Anterior cingulate cortex (tissue), 58 donors: ENCODE data around the gene ZW10.
"Not testable (repeated sequence)": the region's sequence is repeated elsewhere in the genome, so short reads cannot be mapped to it uniquely, and the experiment has no call there.

ENCODE experiments used
- DNase-seq, 58 donors: peaks; one replicate each; lab custom pipeline; 2025; lab: John Stamatoyannopoulos, UW

ZW10 gene

GRCh38 chr11:113705871-113706655 lies 67.4 kb downstream of the ZW10 start, which contains the start of gene TMPRSS5:
Gene TMPRSS5, minus strand, starts transcription at chr11:113706308. Its CDS starts 84 bp downstream, at chr11:113706224.
- DNase-seq: peak in 57 of 58 donors; percentile 13 to 95 (median 84)

- not testable (repeated sequence) for DNase-seq
Observed at GRCh38 chr11:113703551-113703950, 69.9 kb downstream of the ZW10 start.

DNA sequence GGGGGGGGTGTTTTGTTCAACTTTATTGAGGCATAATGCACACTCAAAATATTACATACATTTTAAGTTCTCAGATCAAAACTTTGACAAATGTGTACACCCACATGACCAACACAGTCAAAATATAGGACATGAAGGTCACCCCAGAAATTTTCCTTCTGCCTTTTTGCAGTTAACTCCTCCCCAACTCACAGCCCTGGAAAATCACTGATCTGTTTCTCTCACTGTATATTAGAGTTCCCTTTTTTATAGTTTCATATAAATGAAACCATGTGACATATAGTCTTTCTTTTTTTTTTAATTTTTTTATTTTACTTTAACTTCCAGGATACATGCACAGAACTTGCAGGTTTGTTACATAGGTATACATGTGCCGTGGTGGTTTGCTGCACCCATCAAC lies 72.0 kb downstream of the ZW10 start:
- DNase-seq: no peak

DNA sequence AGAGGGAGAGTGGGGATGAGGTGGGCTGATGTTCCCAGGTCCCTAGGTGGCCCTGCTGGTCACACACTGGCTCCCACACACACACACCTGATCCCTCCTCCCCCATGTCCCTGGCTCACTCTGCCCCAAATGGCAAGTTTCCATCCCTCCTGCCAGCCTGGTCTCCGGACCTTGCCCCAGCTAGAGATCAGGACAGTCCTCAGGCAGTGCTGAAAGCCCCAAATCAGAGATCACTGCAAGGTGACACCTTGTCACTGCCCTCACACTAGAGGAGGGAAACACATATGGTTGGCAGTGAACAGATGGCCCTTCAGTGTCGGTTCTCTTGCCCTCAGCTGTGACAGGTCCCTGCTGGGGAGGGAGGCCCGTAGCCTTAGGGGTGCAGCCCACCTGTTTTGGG lies 75.0 kb downstream of the ZW10 start:
- DNase-seq: no peak

DNA sequence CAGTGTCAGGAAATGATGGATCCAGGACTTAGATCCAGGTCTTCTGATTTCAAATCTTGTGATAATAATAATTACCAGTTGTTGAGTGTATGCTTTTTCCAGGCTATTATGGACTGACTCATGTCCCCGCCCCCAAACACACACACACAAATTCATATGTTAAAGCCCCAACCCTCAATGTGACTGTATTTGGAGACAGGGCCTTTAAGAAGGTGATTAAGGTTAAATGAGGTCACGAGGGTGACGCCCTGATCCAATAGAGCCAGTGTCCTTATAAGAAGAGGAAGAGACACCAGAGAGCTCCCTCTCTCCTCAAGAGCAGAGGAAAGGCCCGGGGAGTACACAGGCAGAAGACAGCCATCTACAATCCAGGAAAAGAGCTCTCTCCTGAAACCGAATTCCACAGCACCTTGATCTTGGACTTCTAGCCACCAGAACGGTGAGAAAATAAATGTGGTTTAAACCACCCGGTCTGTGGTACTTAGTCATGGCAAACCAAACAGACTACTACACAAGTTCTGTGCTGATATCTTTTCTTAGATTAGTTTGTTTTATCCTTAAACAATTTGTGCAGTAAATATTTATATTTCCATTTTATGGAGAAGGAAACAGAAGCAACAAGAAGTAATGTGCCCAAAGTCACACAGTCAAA lies 75.6 kb downstream of the ZW10 start:
- no peak for DNase-seq

GRCh38 chr11:113697111-113697510 lies 76.4 kb downstream of the ZW10 start:
- DNase-seq: no peak

DNA sequence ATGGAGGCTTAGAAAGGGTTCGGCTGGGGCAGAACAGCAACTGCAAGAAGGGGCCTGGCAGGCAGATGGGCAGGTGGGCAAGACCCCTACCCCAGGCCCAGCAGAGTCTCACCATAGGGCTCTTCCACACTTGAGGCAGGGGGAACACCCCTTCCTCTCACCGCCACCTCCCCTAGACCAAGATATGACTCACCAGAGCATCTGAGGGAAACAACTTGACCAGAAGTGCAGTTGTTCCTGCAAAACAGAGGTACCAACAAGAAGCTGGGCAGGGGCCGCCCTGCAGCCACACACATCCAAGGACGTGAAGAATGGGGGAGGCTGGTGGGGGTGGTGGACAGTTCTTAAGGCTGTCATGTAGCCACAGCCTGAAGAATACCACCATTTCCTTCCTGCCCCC lies 78.3 kb downstream of the ZW10 start:
- DNase-seq: no peak

DNA sequence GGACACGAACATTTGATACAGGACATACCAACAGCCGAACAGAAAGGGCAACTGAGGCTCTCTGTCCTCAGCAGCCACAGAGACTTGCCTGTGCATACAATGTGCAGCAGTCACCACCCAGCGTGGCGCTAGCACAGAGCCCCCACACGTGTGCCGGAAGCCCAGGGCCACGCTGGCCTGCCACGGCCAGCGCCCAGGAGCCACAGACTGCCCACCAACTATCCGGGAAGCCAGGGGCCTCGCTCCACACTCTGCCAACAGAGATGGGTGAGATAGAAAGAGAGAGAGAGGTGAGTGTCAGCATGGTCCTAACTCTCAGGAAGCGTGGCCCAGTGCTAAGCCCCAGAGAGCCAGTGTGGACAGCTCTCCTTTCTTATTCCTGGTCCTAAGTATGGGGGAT lies 79.1 kb downstream of the ZW10 start:
- DNase-seq: no peak

GRCh38 chr11:113693030-113693429 lies 80.5 kb downstream of the ZW10 start:
- no peak for DNase-seq

GRCh38 chr11:113690619-113691569 lies 82.6 kb downstream of the ZW10 start:
- peak in 1 of 58 donors; percentile 15 for DNase-seq

- no peak for DNase-seq
Observed at GRCh38 chr11:113689768-113690618, 83.5 kb downstream of the ZW10 start.

DNA sequence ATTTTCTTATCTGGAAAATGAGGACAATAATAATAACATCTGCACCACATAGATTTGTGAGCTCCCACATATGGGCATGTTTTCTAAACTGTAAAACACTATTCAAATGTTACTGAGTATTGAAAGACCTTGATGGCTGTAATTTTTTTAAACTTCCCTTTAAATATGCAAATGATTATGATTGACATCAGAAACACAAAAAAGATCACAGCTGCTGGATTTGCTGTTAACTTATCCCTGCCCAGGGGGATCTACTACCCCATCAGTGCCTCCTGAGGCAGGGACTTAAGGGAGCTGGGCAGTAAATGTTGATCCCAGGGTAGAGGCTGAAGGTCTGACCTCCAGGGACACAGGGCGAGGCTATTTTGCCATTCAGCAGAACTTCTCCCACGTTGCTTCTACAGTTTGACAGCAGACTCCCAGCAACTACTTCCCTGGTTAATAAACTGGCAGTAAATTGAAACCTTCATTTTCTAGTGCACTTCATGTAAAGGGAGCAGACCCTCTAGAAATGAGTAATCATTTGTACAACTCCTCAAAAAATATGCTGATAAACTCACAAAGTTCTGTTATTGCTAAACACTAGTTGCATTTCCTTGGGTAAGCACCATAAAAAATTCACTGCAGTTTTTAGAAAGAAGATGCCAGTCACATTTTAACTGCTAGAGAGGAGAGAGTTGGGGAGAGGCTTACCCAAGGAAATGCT lies 87.7 kb downstream of the ZW10 start:
- DNase-seq: no peak

GRCh38 chr11:113684496-113684895 lies 89.0 kb downstream of the ZW10 start:
- DNase-seq: no peak

DNA sequence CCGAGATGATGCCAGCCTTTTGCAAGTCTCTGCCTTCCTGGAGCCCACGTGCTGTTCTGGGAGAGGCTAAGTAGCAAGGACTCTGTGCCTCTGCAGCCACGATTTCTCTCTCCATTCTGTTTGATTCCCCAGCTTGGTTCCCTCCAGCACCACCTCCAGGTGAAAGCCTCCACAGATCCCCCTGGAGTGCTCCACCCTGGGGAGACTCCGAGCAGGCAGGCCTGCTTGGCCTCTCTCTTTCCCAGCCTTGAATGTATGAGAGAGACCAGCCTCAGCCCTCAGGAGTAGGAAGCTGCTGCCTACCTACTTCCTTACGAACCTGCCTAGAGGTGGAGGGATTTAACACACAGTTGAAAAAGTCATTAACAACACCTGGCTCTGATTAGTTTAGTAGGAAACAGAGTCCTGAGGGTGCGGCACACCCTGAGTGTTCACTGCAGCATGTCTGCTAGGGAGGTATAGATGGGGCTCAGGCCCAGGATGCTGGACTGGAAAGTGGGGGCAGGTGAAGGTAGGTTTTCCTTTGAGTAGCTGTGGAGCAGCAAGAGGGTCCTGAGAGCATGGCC lies 89.9 kb downstream of the ZW10 start:
- DNase-seq: no peak
